GM19351 (cell line): Measurements from ENCODE around the gene LRRC61.
"Not testable (repeated sequence)": the region's sequence is repeated elsewhere in the genome, so short reads cannot be mapped to it uniquely, and the experiment has no call there.

Experiments
- ATAC-seq: cut with Tn5 transposase; IDR thresholded peaks from one replicate; pipeline ENCODE4 v1.9.1; 2021; ENCODE audit warnings: mild to moderate bottlenecking, moderate library complexity; ENCODE audit not compliant: unreplicated experiment

Gene LRRC61

GRCh38 chr7:150307129-150307528 is 16.0 kb upstream of the LRRC61 start:
- ATAC-seq = no peak

- ATAC-seq = no peak
These were observed 15.3 kb upstream of the LRRC61 start for GRCh38 chr7:150307904-150308303.

- ATAC-seq = no peak
These were observed 14.6 kb upstream of the LRRC61 start for GRCh38 chr7:150308575-150308974.

- no peak for ATAC-seq
These were observed 12.0 kb upstream of the LRRC61 start for GRCh38 chr7:150311146-150311545.

- ATAC-seq = no peak
These were observed 11.4 kb upstream of the LRRC61 start for GRCh38 chr7:150311711-150312110.

GRCh38 chr7:150312649-150313366 is 10.3 kb upstream of the LRRC61 start:
- not testable (repeated sequence) for ATAC-seq

GRCh38 chr7:150313367-150313809 is 9.8 kb upstream of the LRRC61 start:
- ATAC-seq = no peak

- no peak for ATAC-seq
These were observed 9.3 kb upstream of the LRRC61 start for GRCh38 chr7:150313870-150314269.

GRCh38 chr7:150314639-150315239 is 8.4 kb upstream of the LRRC61 start:
- no peak for ATAC-seq

GRCh38 chr7:150316987-150317386 is 6.2 kb upstream of the LRRC61 start:
- not testable (repeated sequence) for ATAC-seq

- no peak for ATAC-seq
These were observed 5.3 kb upstream of the LRRC61 start for GRCh38 chr7:150317748-150318444.

- no peak for ATAC-seq
These were observed 1.4 kb upstream of the LRRC61 start for GRCh38 chr7:150321788-150322113.

GRCh38 chr7:150322114-150322832 is 882 bp upstream of the LRRC61 start:
- ATAC-seq = peak; percentile 43

GRCh38 chr7:150323682-150324372 is 672 bp downstream of the LRRC61 start:
- peak; percentile 29 for ATAC-seq

GRCh38 chr7:150324373-150324961 is 1.3 kb downstream of the LRRC61 start:
- ATAC-seq = no peak

GRCh38 chr7:150325110-150325611 is 2.0 kb downstream of the LRRC61 start:
- no peak for ATAC-seq

GRCh38 chr7:150325901-150326300 is 2.7 kb downstream of the LRRC61 start:
- no peak for ATAC-seq

- ATAC-seq = no peak
These were observed 3.6 kb downstream of the LRRC61 start for GRCh38 chr7:150326657-150327268.

- no peak for ATAC-seq
These were observed 4.2 kb downstream of the LRRC61 start for GRCh38 chr7:150327308-150327707.
